Vagina (tissue), 2 donors: ENCODE measurements around the gene KCTD5. TPM values are rescaled to one million over a fixed set of nuclear protein-coding genes. Genes with fewer than 3 reads are reported as not detected.
"Not testable (repeated sequence)": the region's sequence is repeated elsewhere in the genome, so short reads cannot be mapped to it uniquely, and the experiment has no call there.

Source experiments
- DNase-seq, 2 donors: peaks; one replicate each; pipeline ENCODE4 v3.0.0-alpha.2; 2017; ENCODE audit errors: extremely low spot score in 2 of 2
- H3K27ac ChIP-seq: fragments of 200-600 bp; sonication (generic); one replicate; pipeline ENCODE4 v1.5.1; 2019
- H3K27me3 ChIP-seq: fragments of 200-600 bp; sonication (generic); one replicate; pipeline ENCODE4 v1.5.1; 2019
- H3K36me3 ChIP-seq, 2 donors: fragments of 200-600 bp; sonication (generic); one replicate each; pipeline ENCODE4 v1.5.1; 2017 to 2019
- H3K4me1 ChIP-seq: fragments of 200-600 bp; sonication (generic); one replicate; pipeline ENCODE4 v1.5.1; 2019
- H3K4me3 ChIP-seq, 2 donors: fragments of 200-600 bp; sonication (generic); 1 replicate in 1 of 2; 2 replicates in 1 of 2; pipeline ENCODE4 v1.5.1; 2016 to 2019
- H3K9me3 ChIP-seq: fragments of 200-600 bp; sonication (generic); one replicate; pipeline ENCODE4 v1.5.1; 2019
- POLR2A ChIP-seq, 2 donors: fragments of 450-650 bp; IDR thresholded peaks; one replicate each; pipeline ENCODE4 v1.6.1; 2017; ENCODE audit warnings: antibody characterized with exemption in 2 of 2, mild to moderate bottlenecking in 2 of 2, moderate library complexity in 2 of 2
- POLR2AphosphoS5 ChIP-seq, 2 donors: sonication (generic); formaldehyde crosslinking; IDR thresholded peaks; one replicate each; pipeline ENCODE4 v1.9.0; 2017; ENCODE audit warnings: antibody characterized with exemption in 2 of 2, mild to moderate bottlenecking in 2 of 2, low read depth in 1 of 2; ENCODE audit not compliant: insufficient read depth in 1 of 2
- intact Hi-C: fragments of 100-400 bp; cut with DNase I; formaldehyde crosslinking; loops from one replicate; pipeline ENCODE4 v1.15.1; 2023
- total RNA-seq: library from RNA; depleted of rRNA; stranded (reverse); fragments of >200 nt; gene quantifications from one replicate; pipeline ENCODE4 v1.2.3, GENCODE V29; 2016
- TF ChIP-seq, protein P1 (sequence below), 3 experiments: fragments of 450-650 bp in 2 of 3; fragments of 200-600 bp in 1 of 3; sonication (generic) in 1 of 3; IDR thresholded peaks; one replicate each; pipeline ENCODE4 v1.5.1; 2017 to 2019; ENCODE audit warnings: antibody characterized with exemption in 3 of 3, mild to moderate bottlenecking in 2 of 3, moderate library complexity in 2 of 3

KCTD5 gene
- total RNA-seq, 1 donor from 2014 or later, result 19.4 TPM

DNA sequence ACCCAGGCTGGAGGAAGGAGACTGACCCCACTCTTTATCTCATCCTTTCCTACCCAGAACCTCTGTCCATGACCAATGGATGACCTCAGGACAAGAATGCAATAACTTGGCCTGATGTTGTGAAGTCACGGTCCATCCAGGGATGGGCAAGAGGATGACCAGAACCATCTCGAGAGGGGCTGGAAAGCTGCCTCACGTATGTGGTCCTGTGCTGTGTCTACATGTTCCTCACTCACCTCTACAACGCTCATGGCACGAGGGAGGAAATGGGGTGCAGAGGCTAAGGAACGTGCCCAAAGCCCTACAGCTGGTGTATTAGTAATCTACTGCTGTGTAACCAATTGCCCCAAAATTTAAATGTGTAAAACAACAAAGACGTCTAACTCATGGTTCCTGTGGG lies 7.3 kb upstream of the KCTD5 start:
- Histone ChIP-seq H3K4me1 (peaks cover 26% of the 10 kb centered on the region), H3K9me3 (no peaks in the 10 kb centered on the region), H3K36me3 (no peaks in the 10 kb centered on the region), H3K27me3 (no peaks in the 10 kb centered on the region), H3K4me3 (no peak overlapping the region), H3K27ac (no peak overlapping the region)
- intact Hi-C loops, result no loop called here
- no peak for DNase-seq
- no peak for TF ChIP-seq POLR2AphosphoS5 (IDR thresholded peaks at IDR 0.05; ENCODE audit: insufficient read depth in 1 of 2, low read depth in 1 of 2)
- TF ChIP-seq, protein P1, sequence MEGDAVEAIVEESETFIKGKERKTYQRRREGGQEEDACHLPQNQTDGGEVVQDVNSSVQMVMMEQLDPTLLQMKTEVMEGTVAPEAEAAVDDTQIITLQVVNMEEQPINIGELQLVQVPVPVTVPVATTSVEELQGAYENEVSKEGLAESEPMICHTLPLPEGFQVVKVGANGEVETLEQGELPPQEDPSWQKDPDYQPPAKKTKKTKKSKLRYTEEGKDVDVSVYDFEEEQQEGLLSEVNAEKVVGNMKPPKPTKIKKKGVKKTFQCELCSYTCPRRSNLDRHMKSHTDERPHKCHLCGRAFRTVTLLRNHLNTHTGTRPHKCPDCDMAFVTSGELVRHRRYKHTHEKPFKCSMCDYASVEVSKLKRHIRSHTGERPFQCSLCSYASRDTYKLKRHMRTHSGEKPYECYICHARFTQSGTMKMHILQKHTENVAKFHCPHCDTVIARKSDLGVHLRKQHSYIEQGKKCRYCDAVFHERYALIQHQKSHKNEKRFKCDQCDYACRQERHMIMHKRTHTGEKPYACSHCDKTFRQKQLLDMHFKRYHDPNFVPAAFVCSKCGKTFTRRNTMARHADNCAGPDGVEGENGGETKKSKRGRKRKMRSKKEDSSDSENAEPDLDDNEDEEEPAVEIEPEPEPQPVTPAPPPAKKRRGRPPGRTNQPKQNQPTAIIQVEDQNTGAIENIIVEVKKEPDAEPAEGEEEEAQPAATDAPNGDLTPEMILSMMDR (IDR thresholded peaks at IDR 0.05), result no peak
- no peak for TF ChIP-seq POLR2A (IDR thresholded peaks at IDR 0.05)

DNA sequence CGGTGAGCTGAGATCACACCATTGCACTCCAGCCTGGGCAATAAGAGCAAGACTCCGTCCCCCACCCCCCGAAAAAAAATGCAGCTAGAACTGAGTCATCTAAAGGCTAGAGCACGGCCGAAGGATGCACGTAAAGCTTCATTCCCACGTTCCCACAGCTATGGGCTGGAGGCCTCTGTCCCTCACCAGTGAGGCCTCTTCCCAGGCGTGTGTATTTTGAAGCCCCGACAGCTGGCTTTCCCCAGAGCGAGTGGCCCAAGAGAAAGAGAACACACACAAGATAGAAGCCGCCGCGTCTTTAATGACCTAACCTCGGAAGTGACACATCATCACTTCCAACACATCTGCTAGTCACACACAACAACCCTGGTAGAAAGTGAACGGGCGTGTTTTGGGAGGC lies 6.6 kb upstream of the KCTD5 start:
- Histone ChIP-seq H3K4me3 (no peak overlapping the region), H3K9me3 (no peaks in the 10 kb centered on the region), H3K27me3 (no peaks in the 10 kb centered on the region), H3K4me1 (peaks cover 23% of the 10 kb centered on the region), H3K36me3 (no peaks in the 10 kb centered on the region), H3K27ac (no peak overlapping the region)
- TF ChIP-seq, protein P1 (IDR thresholded peaks at IDR 0.05), result no peak
- no peak for TF ChIP-seq POLR2A (IDR thresholded peaks at IDR 0.05)
- no peak for TF ChIP-seq POLR2AphosphoS5 (IDR thresholded peaks at IDR 0.05; ENCODE audit: insufficient read depth in 1 of 2, low read depth in 1 of 2)
- no peak for DNase-seq
- intact Hi-C loops, result no loop called here

DNA sequence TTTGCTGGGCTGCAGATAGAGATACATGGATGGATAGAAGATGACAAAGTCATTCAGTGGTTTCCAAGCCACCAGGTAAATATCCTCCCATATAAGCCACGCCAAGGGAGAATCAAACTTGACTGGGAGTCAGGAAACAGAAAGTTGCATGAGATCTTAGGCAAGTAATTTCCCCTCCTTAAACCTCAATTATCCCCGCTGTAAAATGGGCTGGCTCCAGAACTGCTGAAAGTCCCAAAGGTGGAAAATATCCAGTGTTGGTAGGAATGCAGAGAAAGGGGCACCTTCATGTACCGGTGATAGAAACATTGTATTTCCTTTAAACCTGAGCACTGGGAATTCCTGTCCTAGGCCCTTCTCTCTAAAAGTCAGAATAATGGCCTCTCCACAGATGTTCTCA lies 5.4 kb upstream of the KCTD5 start:
- H3K36me3 ChIP-seq, DNase-seq, H3K27ac ChIP-seq, intact Hi-C loops, H3K4me3 ChIP-seq, H3K9me3 ChIP-seq, H3K27me3 ChIP-seq: not testable (repeated sequence)
- H3K4me1 ChIP-seq, result peaks cover 27% of the 10 kb centered on the region

DNA sequence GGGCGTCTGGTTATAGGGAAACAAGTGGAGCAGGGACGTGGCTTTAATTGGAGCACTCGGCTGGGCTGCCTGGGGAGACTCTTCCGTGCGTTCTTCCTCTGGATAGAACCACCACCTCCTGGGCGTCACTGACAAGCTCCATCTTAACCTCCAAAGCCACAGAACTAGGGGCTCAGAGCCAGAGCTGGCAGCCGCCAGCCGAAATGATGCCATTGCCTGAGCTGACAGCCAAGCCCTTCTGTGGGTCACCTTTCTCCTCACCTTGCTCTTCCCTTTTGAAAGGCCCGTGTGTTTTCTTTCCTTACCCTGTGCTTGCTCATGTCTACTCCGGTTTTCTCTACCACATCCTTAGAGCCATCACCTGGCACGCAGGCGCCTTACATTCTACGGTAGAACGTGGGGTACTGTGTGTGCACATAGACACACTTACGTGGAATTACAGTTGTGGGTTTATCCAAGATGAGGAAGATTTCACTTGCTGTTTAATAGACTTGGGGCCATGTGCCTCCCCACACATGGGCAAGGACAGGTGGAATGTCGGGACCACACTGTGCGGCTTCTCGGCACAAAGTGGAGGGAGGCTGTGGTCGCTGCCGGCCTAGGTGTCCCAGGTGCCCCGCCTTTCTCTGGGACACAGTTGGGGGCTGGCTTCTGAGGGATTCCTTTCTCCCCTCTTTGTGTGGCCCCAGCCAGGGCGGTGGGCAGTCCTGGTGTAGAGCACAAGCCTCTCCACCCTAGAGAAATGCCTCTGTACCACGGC lies 3.9 kb upstream of the KCTD5 start:
- intact Hi-C loops, H3K9me3 ChIP-seq, H3K27ac ChIP-seq, H3K27me3 ChIP-seq, DNase-seq, H3K36me3 ChIP-seq, H3K4me3 ChIP-seq: not testable (repeated sequence)
- H3K4me1 ChIP-seq, result peaks cover 20% of the 10 kb centered on the region

DNA sequence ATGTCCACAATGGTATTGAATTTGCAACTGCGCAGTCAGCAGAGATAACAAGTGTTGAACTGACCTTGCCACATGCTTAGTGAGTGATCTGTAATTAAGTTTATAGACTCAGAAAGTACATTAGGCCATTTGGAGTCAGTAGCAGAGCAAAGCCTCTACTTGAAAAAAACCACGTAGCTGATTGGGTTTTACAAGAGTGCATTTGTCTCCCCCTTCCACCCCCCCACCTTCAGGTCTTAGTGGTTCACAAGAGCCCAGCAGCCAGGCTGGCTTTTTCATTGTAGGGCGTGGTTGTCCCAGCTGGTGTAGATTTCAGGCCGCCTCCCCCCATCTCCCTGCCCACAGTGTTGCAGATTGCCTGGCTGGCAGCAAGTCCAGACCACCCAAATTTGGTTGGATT lies 2.4 kb upstream of the KCTD5 start:
- H3K9me3 ChIP-seq, H3K36me3 ChIP-seq, H3K27me3 ChIP-seq, H3K27ac ChIP-seq, H3K4me3 ChIP-seq, intact Hi-C loops, DNase-seq: not testable (repeated sequence)
- peaks cover 21% of the 10 kb centered on the region for H3K4me1 ChIP-seq

DNA sequence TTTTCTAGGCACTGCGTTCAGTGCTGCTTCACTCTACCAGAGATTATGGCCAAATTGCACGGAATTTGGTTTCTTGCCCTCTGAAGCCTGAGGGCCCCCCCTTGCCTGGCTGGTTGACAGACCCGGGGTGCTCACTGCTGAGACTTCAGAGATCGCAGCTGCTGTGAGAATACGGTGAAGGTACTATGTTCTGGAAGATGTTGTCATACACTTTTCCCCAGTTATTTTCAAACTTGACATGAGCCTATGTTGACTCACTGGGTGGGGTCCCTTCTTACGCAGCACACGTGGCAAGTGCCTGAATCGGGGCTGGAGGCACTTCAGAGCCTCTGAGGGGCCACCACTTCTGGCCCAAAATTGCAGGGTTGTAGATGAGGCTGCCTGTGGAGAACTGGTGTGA lies 2.0 kb upstream of the KCTD5 start:
- H3K36me3 ChIP-seq, H3K4me3 ChIP-seq, H3K27ac ChIP-seq, DNase-seq, H3K27me3 ChIP-seq, intact Hi-C loops, H3K9me3 ChIP-seq: not testable (repeated sequence)
- H3K4me1 ChIP-seq, result peaks cover 21% of the 10 kb centered on the region

DNA sequence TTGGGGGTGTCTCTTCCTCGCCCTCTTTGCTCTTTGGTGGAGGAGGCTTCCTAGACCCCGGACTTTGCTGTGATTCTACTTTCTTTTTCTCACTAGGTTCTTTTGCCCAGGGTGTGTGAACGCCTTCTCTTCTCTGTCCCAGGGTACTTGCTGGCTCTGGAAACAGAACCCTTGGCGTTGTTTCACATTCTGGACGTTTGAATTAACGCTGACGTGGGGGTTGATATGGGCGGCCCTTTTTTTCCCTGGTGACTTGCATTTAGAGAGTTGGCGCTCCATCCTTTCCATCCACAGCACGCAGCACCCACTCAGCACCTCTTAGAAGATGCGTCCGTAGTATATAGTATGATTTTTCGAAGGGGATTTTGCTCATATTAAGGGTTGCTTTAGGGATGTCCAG lies 718 bp downstream of the KCTD5 start:
- Histone ChIP-seq H3K4me1 (peaks cover 21% of the 10 kb centered on the region), H3K27ac (peak overlapping the region; percentile 57), H3K4me3 (peak overlapping the region; percentile 70 to 75)
- intact Hi-C loops, H3K36me3 ChIP-seq, DNase-seq, H3K27me3 ChIP-seq, H3K9me3 ChIP-seq: not testable (repeated sequence)

DNA sequence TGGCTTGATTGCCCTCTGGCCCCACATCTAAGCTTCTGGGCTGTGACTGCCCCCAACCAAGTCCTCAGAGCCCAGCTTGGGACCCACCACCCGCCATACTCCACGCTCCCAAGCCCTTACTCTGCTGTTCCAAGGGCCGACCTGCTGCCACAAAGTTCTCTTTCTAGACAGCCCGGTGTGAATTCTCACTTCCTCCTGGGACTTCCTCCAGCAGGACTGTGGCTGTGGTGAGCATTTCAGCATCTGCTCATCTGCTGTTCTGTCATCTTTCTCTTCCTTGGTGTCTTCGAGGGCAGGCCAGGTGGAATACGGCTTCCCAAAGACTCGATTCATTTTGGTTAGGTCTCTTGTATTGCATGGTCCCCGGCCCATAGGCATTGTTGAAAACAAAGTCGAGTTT lies 3.8 kb downstream of the KCTD5 start:
- intact Hi-C loops, H3K4me3 ChIP-seq, H3K9me3 ChIP-seq, H3K36me3 ChIP-seq, H3K27ac ChIP-seq, H3K27me3 ChIP-seq, DNase-seq: not testable (repeated sequence)
- H3K4me1 ChIP-seq, result peaks cover 16% of the 10 kb centered on the region
